Astrocyte of the cerebellum (primary cell): Measurements from ENCODE around the gene DUSP9.

ENCODE experiments used
- DNase-seq: peaks from one replicate; pipeline ENCODE4 v3.0.0-alpha.2; 2011; ENCODE audit warnings: low read depth
- H3K4me3 ChIP-seq: 2 replicates; pipeline ENCODE4 v1.5.1; 2011; ENCODE audit warnings: mild to moderate bottlenecking, low read depth, low read length, moderate library complexity
- in situ Hi-C: cut with HindIII; loops from 2 replicates; pipeline ENCODE4 v1.10.0; 2017; ENCODE audit warnings: low sequenced_read_pairs
- TF ChIP-seq, protein P1 (sequence below): IDR thresholded peaks from 2 replicates; pipeline ENCODE4 v1.5.1; 2012; ENCODE audit warnings: low read length, low read depth, moderate library complexity, mild to moderate bottlenecking; ENCODE audit errors: missing control alignments

DUSP9 gene

GRCh38 chrX:153651540-153652079 is 4.6 kb downstream of the DUSP9 start:
- in situ Hi-C loops: no loop called here
- H3K4me3 ChIP-seq: no peak overlapping the region
- TF ChIP-seq, protein P1, sequence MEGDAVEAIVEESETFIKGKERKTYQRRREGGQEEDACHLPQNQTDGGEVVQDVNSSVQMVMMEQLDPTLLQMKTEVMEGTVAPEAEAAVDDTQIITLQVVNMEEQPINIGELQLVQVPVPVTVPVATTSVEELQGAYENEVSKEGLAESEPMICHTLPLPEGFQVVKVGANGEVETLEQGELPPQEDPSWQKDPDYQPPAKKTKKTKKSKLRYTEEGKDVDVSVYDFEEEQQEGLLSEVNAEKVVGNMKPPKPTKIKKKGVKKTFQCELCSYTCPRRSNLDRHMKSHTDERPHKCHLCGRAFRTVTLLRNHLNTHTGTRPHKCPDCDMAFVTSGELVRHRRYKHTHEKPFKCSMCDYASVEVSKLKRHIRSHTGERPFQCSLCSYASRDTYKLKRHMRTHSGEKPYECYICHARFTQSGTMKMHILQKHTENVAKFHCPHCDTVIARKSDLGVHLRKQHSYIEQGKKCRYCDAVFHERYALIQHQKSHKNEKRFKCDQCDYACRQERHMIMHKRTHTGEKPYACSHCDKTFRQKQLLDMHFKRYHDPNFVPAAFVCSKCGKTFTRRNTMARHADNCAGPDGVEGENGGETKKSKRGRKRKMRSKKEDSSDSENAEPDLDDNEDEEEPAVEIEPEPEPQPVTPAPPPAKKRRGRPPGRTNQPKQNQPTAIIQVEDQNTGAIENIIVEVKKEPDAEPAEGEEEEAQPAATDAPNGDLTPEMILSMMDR: peak; percentile 41
- DNase-seq: no peak

- in situ Hi-C loops: no loop called here
- DNase-seq: no peak
- H3K4me3 ChIP-seq: no peak overlapping the region
- TF ChIP-seq, protein P1: no peak
These were observed 6.6 kb downstream of the DUSP9 start for GRCh38 chrX:153653556-153653955.

DNA sequence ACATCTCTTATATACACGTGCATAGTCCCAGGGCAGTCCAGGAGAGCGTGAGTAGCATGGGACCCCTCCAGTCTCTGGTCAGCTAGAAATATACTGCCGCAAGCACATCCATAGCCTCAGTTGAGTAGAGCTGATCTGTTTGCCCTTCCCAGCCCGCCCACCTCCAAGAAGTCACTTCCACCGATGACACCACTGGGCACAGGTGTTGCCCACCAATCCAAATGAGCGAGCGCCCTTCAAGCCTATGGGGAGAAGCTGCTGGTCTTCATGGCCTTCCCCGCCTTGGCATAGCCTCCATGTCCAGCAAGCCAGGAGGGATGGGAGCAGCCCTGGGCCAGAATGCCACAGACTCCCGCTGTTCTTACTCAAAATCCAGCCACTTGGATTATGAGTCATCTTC is 10.2 kb downstream of the DUSP9 start:
- H3K4me3 ChIP-seq: no peak overlapping the region
- in situ Hi-C loops: no loop called here
- TF ChIP-seq, protein P1: no peak
- no peak for DNase-seq

DNA sequence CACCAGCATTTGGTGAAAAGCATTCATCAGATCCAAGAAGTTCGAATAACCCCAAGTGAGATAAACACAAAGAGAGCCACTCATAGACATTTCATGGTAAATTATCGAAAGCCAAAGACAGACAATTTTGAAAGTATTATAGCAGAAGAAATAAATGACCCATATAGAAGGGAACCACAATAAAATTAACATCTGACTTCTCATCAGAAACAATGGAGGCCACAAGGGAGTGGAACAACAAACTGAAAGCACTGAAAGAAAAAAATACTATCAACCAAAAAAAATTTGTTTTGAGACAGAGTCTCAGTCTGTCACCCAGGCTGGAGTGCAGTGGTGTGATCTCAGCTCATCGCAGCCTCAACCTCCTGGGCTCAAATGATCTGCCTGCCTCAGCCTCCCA is 12.3 kb downstream of the DUSP9 start:
- in situ Hi-C loops: no loop called here
- TF ChIP-seq, protein P1: no peak
- H3K4me3 ChIP-seq: no peak overlapping the region
- DNase-seq: no peak

DNA sequence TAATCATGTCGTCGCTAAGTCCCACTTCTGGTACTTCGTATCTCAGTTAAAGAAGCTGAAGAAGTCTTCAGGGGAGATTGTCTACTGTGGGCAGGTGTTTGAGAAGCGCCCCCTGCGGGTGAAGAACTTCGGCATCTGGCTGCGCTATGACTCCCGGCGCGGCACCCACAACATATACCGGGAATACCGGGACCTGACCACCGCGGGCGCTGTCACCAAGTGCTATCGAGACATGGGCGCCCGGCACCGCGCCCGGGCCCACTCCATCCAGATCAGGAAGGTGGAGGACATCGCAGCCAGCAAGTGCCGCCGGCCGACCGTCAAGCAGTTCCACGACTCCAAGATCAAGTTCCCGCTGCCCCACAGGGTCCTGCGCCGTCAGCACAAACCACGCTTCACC is 15.3 kb downstream of the DUSP9 start:
- in situ Hi-C loops: no loop called here
- no peak overlapping the region for H3K4me3 ChIP-seq
- TF ChIP-seq, protein P1: peak; percentile 34
- no peak for DNase-seq

- no peak overlapping the region for H3K4me3 ChIP-seq
- TF ChIP-seq, protein P1: no peak
- in situ Hi-C loops: no loop called here
- DNase-seq: no peak
These were observed 18.8 kb downstream of the DUSP9 start for GRCh38 chrX:153665726-153666306.
